Pancreas (tissue), 10 donors: ENCODE results near the gene KNDC1. TPM values are rescaled to one million over a fixed set of nuclear protein-coding genes. Genes with fewer than 3 reads are reported as not detected.
"Not testable (repeated sequence)": the region's sequence is repeated elsewhere in the genome, so short reads cannot be mapped to it uniquely, and the experiment has no call there.

Source experiments
- ATAC-seq, 4 donors: fragments of 200-7000 bp; cut with Tn5 transposase; one replicate each; pipeline versions ENCODE4 v1.8.0 to v1.9.1; 2020; ENCODE audit warnings: mild to moderate bottlenecking in 4 of 4, moderate library complexity in 4 of 4
- DNase-seq, 6 donors: peaks; one replicate each; pipeline ENCODE4 v3.0.0-alpha.2; 2020
- FAIRE-seq: peaks from 2 replicates; lab custom pipeline; 2012; peaks lifted over from hg19 to GRCh38; lab: Jason Lieb, UNC
- H3K27ac ChIP-seq, 4 donors: fragments of 200-600 bp; sonication (generic); 1 replicate in 3 of 4; 2 replicates in 1 of 4; pipeline versions ENCODE4 v1.5.0 to v1.8.0; 2020
- H3K27me3 ChIP-seq, 4 donors: fragments of 200-600 bp; one replicate each; pipeline ENCODE4 v1.8.0; 2021
- H3K36me3 ChIP-seq, 3 donors: fragments of 200-600 bp; sonication (generic) in 1 of 3; one replicate each; pipeline versions ENCODE4 v1.5.0 to v1.8.0; 2020 to 2021
- H3K4me1 ChIP-seq, 3 donors: fragments of 200-600 bp; one replicate each; pipeline ENCODE4 v1.8.0; 2021
- H3K4me3 ChIP-seq, 4 donors: fragments of 200-600 bp; sonication (generic) in 2 of 4; one replicate each; pipeline versions ENCODE4 v1.5.0 to v1.8.0; 2020 to 2021
- H3K9me3 ChIP-seq, 4 donors: fragments of 200-600 bp; one replicate each; pipeline ENCODE4 v1.8.0; 2021
- WGBS, 2 donors: extraction: QIAGEN DNeasy Blood & Tissue Kit; methylation state at CpG; one replicate each; pipeline ENCODE4 v1.1.7; 2013; 5-methylcytosine and 5-hydroxymethylcytosine counted together
- intact Hi-C, 3 donors: fragments of 100-400 bp; cut with DNase I; formaldehyde crosslinking; loops; one replicate each; pipeline versions ENCODE4 v1.11.1 to v1.14.2; 2022
- polyA plus RNA-seq, 2 donors: library from polyadenylated mRNA; stranded (reverse); fragments of 200-250 nt; gene quantifications; one replicate each; pipeline ENCODE4 v1.2.3, GENCODE V29; 2013
- total RNA-seq, 6 donors: library from RNA; stranded (reverse); fragmentation: NEBNext Ultra II Directional in 4 of 6; extraction: Animal tissue kit (Norgen Biotek cat#: 25700) in 4 of 6; gene quantifications; one replicate each; pipeline versions ENCODE4 v1.2.1 to v1.2.4, GENCODE V29; 2021 to 2023
- TF ChIP-seq, protein P1 (sequence below), 4 donors: fragments of 200-600 bp; sonication (generic) in 3 of 4; IDR thresholded peaks; one replicate each; pipeline versions ENCODE4 v1.5.0 to v1.8.0; 2021; ENCODE audit warnings: antibody characterized with exemption in 4 of 4
- donor health status: healthy with polysubstance abuse.
- donor health status: DM: no; HTN: no; CAD: no; lungs with moderate emphysema.
- donor health status: DM: no; HTN: no; CAD: no.
- donor health status: control.
- donor health status: control.
- donor health status: Bipolar disorder and iron deficiency.
- donor health status: DM: yes; HTN: yes; CAD: no.
- donor health status: DM: no; HTN: no; CAD: no.
- donor health status: DM: no; HTN: no; CAD: no.
- donor health status: DM: yes; HTN: yes; CAD: no.

Gene KNDC1
- total and polyA plus RNA-seq, 8 donors, result 0.14 to 3.1 (median 0.74) TPM

DNA sequence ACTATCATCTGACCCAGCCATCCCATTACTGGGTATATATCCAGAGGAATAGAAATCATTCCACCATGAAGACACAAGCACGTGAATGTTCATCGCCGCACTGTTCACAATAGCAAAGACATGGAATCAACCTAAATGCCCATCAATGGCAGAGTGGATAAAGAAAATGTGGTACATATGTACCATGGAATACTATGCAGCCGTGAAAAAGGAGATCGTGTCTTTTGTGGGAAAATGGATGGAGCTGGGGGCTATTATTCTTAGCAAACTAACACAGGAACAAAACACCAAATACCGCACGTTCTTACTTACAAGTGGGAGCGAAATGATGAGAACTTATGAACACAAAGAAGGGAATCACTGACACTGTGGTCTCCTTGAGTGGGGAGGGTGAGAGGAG, 9.8 kb upstream of the KNDC1 start:
- peaks cover 0 to 13% (median 0%) of the 10 kb centered on the region in 4 donors for H3K27me3 ChIP-seq
- no peak for DNase-seq
- no peak for ATAC-seq
- H3K4me3 ChIP-seq, result no peak overlapping the region
- no peak overlapping the region for H3K27ac ChIP-seq
- TF ChIP-seq, protein P1, sequence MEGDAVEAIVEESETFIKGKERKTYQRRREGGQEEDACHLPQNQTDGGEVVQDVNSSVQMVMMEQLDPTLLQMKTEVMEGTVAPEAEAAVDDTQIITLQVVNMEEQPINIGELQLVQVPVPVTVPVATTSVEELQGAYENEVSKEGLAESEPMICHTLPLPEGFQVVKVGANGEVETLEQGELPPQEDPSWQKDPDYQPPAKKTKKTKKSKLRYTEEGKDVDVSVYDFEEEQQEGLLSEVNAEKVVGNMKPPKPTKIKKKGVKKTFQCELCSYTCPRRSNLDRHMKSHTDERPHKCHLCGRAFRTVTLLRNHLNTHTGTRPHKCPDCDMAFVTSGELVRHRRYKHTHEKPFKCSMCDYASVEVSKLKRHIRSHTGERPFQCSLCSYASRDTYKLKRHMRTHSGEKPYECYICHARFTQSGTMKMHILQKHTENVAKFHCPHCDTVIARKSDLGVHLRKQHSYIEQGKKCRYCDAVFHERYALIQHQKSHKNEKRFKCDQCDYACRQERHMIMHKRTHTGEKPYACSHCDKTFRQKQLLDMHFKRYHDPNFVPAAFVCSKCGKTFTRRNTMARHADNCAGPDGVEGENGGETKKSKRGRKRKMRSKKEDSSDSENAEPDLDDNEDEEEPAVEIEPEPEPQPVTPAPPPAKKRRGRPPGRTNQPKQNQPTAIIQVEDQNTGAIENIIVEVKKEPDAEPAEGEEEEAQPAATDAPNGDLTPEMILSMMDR (IDR thresholded peaks at IDR 0.05), result no peak
- H3K36me3 ChIP-seq, result no peaks in the 10 kb centered on the region
- FAIRE-seq, result no peak
- H3K9me3 ChIP-seq, result no peaks in the 10 kb centered on the region
- 78 to 87% methylated on average over 8 of the region's 8 CpGs for WGBS, 2 donors
- H3K4me1 ChIP-seq, result no peaks in the 10 kb centered on the region
- intact Hi-C loops, result no loop called here

DNA sequence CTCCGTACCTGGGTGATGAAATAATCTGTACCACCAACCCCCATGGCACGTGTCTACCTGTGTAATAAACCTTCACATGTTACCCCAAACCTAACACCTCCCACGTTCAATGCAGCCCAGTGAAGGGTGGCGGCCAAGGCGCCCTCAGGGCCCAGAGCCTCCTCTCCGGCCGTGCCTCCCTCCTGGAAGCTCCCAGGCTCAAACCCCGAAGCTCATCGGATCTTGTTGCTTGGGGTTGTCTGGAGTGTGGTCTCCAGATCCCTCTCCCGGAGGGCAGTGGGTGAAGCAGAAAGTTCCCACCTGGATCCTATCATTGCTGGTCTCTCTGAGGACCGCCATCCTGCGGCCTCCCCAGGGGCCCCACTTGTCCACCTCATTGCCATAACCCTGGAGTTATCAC, 9.4 kb upstream of the KNDC1 start:
- peaks cover 0 to 11% (median 0%) of the 10 kb centered on the region in 4 donors for H3K27me3 ChIP-seq
- WGBS, 2 donors, result 65 to 81% methylated on average over 12 of the region's 12 CpGs
- H3K4me3 ChIP-seq, result no peak overlapping the region
- no peak overlapping the region for H3K27ac ChIP-seq
- TF ChIP-seq, protein P1 (IDR thresholded peaks at IDR 0.05), result no peak
- H3K4me1 ChIP-seq, result no peaks in the 10 kb centered on the region
- no peaks in the 10 kb centered on the region for H3K36me3 ChIP-seq
- intact Hi-C loops, result no loop called here
- DNase-seq (no peak), ATAC-seq (no peak), FAIRE-seq (no peak)
- H3K9me3 ChIP-seq, result no peaks in the 10 kb centered on the region

DNA sequence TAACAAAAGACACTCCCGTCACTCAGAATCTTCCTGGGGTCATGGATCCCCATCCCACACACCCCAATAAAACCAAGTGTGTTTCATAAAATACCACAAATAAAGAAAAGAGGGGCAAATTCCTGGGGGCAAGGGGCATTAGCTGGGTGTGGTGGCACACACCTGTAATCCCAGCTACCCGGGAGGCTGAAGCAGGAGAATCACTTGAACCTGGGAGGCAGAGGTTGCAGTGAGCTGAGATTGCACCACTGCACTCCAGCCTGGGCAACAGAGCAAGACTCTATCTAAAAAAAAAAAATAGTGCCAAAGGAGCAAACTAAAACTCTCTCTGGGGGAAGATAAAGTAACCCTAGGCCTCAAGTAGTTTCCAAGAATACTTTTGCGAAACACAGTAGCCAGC, 8.9 kb upstream of the KNDC1 start:
- FAIRE-seq, H3K36me3 ChIP-seq, DNase-seq, H3K27me3 ChIP-seq, H3K4me3 ChIP-seq, H3K4me1 ChIP-seq, H3K9me3 ChIP-seq, ATAC-seq, H3K27ac ChIP-seq, intact Hi-C loops: not testable (repeated sequence)
- WGBS, 2 donors, result 87 to 88% methylated on average over 3 of the region's 3 CpGs

DNA sequence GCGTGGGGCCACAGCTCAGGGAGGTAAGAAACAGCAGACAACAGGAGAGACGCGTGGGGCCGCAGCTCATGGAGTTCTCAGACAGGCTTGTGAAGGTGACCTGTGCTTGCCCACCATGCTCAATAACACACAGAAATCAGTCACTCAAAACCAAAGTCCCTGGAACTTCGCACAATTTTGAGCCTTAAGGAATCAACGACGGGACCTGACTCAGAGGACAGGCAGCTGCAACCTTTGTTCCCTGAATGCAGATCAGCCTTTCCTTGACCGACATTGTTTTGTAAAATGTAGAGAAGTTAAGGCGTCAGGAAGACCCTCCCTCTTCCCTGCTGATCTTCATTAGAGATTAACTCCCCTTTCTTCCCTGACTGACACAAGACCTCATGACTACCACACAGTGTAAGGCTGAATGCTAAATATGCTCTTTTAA, 8.5 kb upstream of the KNDC1 start:
- Histone ChIP-seq H3K4me1 (no peaks in the 10 kb centered on the region), H3K27ac (no peak overlapping the region), H3K27me3 (peaks cover 0 to 8% (median 0%) of the 10 kb centered on the region in 4 donors), H3K36me3 (no peaks in the 10 kb centered on the region), H3K4me3 (no peak overlapping the region), H3K9me3 (no peaks in the 10 kb centered on the region)
- FAIRE-seq (no peak), ATAC-seq (no peak), DNase-seq (no peak)
- 19 to 27% methylated on average over 9 of the region's 9 CpGs for WGBS, 2 donors
- intact Hi-C loops, result no loop called here
- TF ChIP-seq, protein P1 (IDR thresholded peaks at IDR 0.05), result no peak

DNA sequence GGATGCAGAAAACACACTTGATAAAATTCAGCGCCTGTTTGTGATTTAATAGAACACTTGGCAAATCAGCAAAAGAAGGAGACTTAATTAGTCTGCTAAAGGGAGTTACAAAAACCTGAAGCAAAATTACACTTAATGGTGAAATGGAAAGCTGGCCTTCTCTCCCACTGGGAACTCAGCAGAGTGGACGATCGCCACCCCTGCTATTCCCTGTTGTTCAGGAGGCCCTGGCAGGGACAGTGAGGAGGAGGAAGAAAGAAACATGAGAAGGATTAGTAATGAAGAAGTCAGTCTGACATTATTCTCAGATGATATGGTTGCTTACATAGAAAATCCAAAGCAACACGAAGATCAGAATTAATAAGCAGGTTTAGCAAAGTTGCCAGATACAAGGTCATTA, 5.6 kb upstream of the KNDC1 start:
- DNase-seq, result no peak
- TF ChIP-seq, protein P1 (IDR thresholded peaks at IDR 0.05), result no peak
- no peak for ATAC-seq
- 69 to 72% methylated on average over 4 of the region's 4 CpGs for WGBS, 2 donors
- no peak overlapping the region for H3K27ac ChIP-seq
- no peaks in the 10 kb centered on the region for H3K9me3 ChIP-seq
- H3K4me1 ChIP-seq, result no peaks in the 10 kb centered on the region
- H3K36me3 ChIP-seq, result no peaks in the 10 kb centered on the region
- H3K4me3 ChIP-seq, result no peak overlapping the region
- no peak for FAIRE-seq
- no peaks in the 10 kb centered on the region for H3K27me3 ChIP-seq
- intact Hi-C loops, result no loop called here
